Thoracic aorta (tissue), 2 donors: Measurements from ENCODE around the gene SH3TC1. TPM values are rescaled to one million over a fixed set of nuclear protein-coding genes. Genes with fewer than 3 reads are reported as not detected.

ENCODE experiments used
- ATAC-seq: fragments of 150-250 bp; one replicate; pipeline ENCODE4 v1.8.0; 2017; ENCODE audit warnings: low read depth; ENCODE audit not compliant: insufficient number of reproducible peaks, low FRiP score
- DNase-seq: peaks from one replicate; pipeline ENCODE4 v3.0.0-alpha.2; 2020; ENCODE audit warnings: low spot score
- H3K27ac ChIP-seq, 2 donors: fragments of 200-600 bp; sonication (generic); 1 replicate in 1 of 2; 2 replicates in 1 of 2; pipeline ENCODE4 v1.5.1; 2016; ENCODE audit warnings: mild to moderate bottlenecking in 2 of 2, moderate library complexity in 2 of 2
- H3K27me3 ChIP-seq: fragments of 200-600 bp; sonication (generic); replicated peaks from 2 replicates; pipeline ENCODE4 v1.6.0; 2016; ENCODE audit warnings: mild to moderate bottlenecking; ENCODE audit not compliant: insufficient read depth
- H3K36me3 ChIP-seq: fragments of 200-600 bp; sonication (generic); one replicate; pipeline ENCODE4 v1.5.1; 2016
- H3K4me1 ChIP-seq, 2 donors: fragments of 200-600 bp; sonication (generic); 1 replicate in 1 of 2; 2 replicates in 1 of 2; pipeline versions ENCODE4 v1.5.1 to v1.6.0; 2016; ENCODE audit warnings: low read depth in 2 of 2, mild to moderate bottlenecking in 1 of 2; ENCODE audit not compliant: control insufficient read depth in 1 of 2
- H3K4me3 ChIP-seq: fragments of 200-600 bp; sonication (generic); 2 replicates; pipeline ENCODE4 v1.5.1; 2016; ENCODE audit warnings: mild to moderate bottlenecking
- H3K9me3 ChIP-seq: fragments of 200-600 bp; sonication (generic); 2 replicates; pipeline ENCODE4 v1.5.1; 2016
- total RNA-seq, 2 donors: library from RNA; depleted of rRNA; stranded (reverse); fragments of >200 nt; gene quantifications; one replicate each; pipeline versions ENCODE4 v1.1.0 to v1.2.3, GENCODE V29; 2016
- TF ChIP-seq, protein P1 (sequence below): fragments of 200-600 bp; sonication (generic); IDR thresholded peaks from one replicate; pipeline ENCODE4 v1.5.1; 2019; ENCODE audit warnings: antibody characterized with exemption

Gene SH3TC1
- total RNA-seq, 2 donors from 2014 or later: 63.2 to 68.6 TPM

DNA sequence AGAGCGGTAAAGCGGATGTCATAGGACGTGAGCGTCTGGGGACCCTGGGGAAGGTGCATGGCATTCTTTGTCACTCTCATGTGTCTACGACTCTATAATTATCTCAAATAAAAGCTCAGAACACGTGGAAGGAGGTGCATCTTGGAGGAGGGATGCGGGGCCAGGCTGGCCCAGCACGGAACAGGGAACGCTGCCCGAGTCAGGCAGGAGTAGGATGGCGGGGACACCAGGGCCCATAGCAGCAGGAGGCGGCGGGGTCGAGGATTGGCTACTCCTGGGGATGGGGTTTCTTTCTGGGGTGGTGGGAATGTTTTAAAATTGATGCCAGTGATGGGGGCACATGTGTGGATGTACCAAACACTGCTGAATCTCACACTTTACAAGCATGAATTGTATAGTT, 65.0 kb downstream of the SH3TC1 start:
- no peak overlapping the region for H3K4me3 ChIP-seq
- DNase-seq: no peak
- peaks cover 0 to 19% of the 10 kb centered on the region in 2 donors for H3K4me1 ChIP-seq
- no peaks in the 10 kb centered on the region for H3K27me3 ChIP-seq
- ATAC-seq: no peak
- no peaks in the 10 kb centered on the region for H3K9me3 ChIP-seq
- TF ChIP-seq, protein P1, sequence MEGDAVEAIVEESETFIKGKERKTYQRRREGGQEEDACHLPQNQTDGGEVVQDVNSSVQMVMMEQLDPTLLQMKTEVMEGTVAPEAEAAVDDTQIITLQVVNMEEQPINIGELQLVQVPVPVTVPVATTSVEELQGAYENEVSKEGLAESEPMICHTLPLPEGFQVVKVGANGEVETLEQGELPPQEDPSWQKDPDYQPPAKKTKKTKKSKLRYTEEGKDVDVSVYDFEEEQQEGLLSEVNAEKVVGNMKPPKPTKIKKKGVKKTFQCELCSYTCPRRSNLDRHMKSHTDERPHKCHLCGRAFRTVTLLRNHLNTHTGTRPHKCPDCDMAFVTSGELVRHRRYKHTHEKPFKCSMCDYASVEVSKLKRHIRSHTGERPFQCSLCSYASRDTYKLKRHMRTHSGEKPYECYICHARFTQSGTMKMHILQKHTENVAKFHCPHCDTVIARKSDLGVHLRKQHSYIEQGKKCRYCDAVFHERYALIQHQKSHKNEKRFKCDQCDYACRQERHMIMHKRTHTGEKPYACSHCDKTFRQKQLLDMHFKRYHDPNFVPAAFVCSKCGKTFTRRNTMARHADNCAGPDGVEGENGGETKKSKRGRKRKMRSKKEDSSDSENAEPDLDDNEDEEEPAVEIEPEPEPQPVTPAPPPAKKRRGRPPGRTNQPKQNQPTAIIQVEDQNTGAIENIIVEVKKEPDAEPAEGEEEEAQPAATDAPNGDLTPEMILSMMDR: no peak
- H3K36me3 ChIP-seq: no peaks in the 10 kb centered on the region
- no peak overlapping the region for H3K27ac ChIP-seq

GRCh38 chr4:8265171-8265929, 66.3 kb downstream of the SH3TC1 start:
- Histone ChIP-seq H3K27me3 (no peaks in the 10 kb centered on the region), H3K4me1 (peaks cover 2 to 25% of the 10 kb centered on the region in 2 donors), H3K36me3 (no peaks in the 10 kb centered on the region), H3K27ac (no peak overlapping the region), H3K4me3 (no peak overlapping the region), H3K9me3 (no peaks in the 10 kb centered on the region)
- TF ChIP-seq, protein P1: no peak
- DNase-seq (no peak), ATAC-seq (no peak)

DNA sequence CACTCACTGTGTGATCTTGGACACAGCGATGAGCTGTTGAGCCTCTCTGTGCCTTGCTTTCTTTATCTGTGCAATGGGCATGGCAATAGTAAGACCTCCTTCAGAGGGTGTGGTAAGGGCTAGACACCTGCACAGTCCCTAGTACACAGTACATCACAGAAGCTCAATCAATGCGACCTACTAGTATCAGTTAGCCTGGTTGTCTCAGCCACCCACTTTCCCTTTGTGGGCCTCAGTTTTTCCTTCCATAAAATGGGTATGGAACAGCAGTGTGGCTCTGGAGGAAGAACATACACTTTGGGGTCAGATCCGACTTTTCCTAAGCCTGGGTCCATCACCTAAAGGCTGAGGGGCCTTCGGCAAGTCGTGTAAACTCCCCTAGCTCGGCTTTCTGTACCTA, 67.0 kb downstream of the SH3TC1 start:
- TF ChIP-seq, protein P1: no peak
- no peak overlapping the region for H3K4me3 ChIP-seq
- no peak overlapping the region for H3K27ac ChIP-seq
- H3K36me3 ChIP-seq: no peaks in the 10 kb centered on the region
- ATAC-seq (no peak), DNase-seq (no peak)
- no peaks in the 10 kb centered on the region for H3K27me3 ChIP-seq
- no peaks in the 10 kb centered on the region for H3K9me3 ChIP-seq
- peaks cover 2 to 25% of the 10 kb centered on the region in 2 donors for H3K4me1 ChIP-seq

DNA sequence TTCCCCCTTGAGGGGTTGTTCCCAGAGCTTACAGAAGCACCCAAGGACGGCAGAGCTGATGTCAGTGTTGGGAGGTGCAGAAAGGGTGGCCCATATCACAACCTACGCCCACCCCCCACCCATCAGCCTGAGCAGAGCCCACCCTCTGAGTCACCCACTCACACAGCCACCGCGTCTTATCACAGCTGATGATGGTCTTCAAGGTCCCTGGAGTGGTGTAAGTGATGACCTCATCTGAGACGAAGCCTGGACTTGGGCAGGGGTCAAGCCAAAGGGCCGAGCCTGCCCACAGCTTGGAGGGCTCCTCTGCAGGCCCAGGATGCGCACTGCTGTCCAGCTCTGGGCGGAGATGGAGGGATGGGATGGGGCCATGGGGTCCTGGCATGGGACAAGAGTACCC, 67.4 kb downstream of the SH3TC1 start:
- no peak for DNase-seq
- TF ChIP-seq, protein P1: no peak
- H3K9me3 ChIP-seq: no peaks in the 10 kb centered on the region
- H3K4me3 ChIP-seq: no peak overlapping the region
- no peaks in the 10 kb centered on the region for H3K36me3 ChIP-seq
- no peak for ATAC-seq
- no peak overlapping the region for H3K27ac ChIP-seq
- H3K4me1 ChIP-seq: peaks cover 2 to 25% of the 10 kb centered on the region in 2 donors
- H3K27me3 ChIP-seq: no peaks in the 10 kb centered on the region

- Histone ChIP-seq H3K27me3 (no peaks in the 10 kb centered on the region), H3K9me3 (no peaks in the 10 kb centered on the region), H3K4me1 (peaks cover 2 to 25% of the 10 kb centered on the region in 2 donors), H3K4me3 (no peak overlapping the region), H3K27ac (no peak overlapping the region), H3K36me3 (no peaks in the 10 kb centered on the region)
- no peak for ATAC-seq
- TF ChIP-seq, protein P1: peak; percentile 48
- DNase-seq: no peak
These were observed 68.0 kb downstream of the SH3TC1 start for GRCh38 chr4:8267077-8267476.
